ENCODE data around the gene MAP1LC3A.

- TF ChIP-seq CTCF (IDR thresholded peaks at IDR 0.05; ENCODE audit: borderline replicate concordance, extremely low read depth, low read length, poor library complexity, severe bottlenecking), result no peak
- no peak for TF ChIP-seq EZH2 (IDR thresholded peaks at IDR 0.05; ENCODE audit: borderline replicate concordance, low read depth, low read length, severe bottlenecking)
Measured at GRCh38 chr20:34546751-34547181, 11.8 kb upstream of the MAP1LC3A start.
